ENCODE data around the gene ATF7. TPM values are rescaled to one million over a fixed set of nuclear protein-coding genes. Genes with fewer than 3 reads are reported as not detected.

ATF7 gene
- total RNA-seq, 4 donors from 2014 or later: 26.7 to 54.9 (median 33.3) TPM

- Histone ChIP-seq H3K27me3 (no peaks in the 10 kb centered on the region), H3K4me3 (peak overlapping the region; percentile 78 to 87), H3K36me3 (peaks cover 0 to 22% of the 10 kb centered on the region in 2 donors), H3K27ac (peak overlapping the region; percentile 91 to 99 (median 96)), H3K4me1 (peaks cover 0 to 71% (median 25%) of the 10 kb centered on the region in 3 donors), H3K9me3 (no peaks in the 10 kb centered on the region)
- peak; percentile 34 for ATAC-seq
- WGBS, 2 donors (ENCODE audit: low coverage in 1 of 2): 2 to 3% methylated on average over 8 of the region's 17 CpGs
- TF ChIP-seq POLR2AphosphoS5 (IDR thresholded peaks at IDR 0.05) (peak; percentile 97), EP300 (IDR thresholded peaks at IDR 0.05) (no peak), CTCF (IDR thresholded peaks at IDR 0.05) (no peak), POLR2A (IDR thresholded peaks at IDR 0.05) (peak; percentile 96 to 98)
Observed at GRCh38 chr12:53500142-53500775, 125.9 kb downstream of the ATF7 start.

GRCh38 chr12:53499266-53500141 lies 126.7 kb downstream of the ATF7 start, which contains the start of gene MAP3K12:
TSS of gene MAP3K12 (minus strand) at chr12:53499458. CDS start at chr12:53487391, 12,067 bp downstream.
- WGBS, 2 donors (ENCODE audit: low coverage in 1 of 2): 1 to 4% methylated on average over 7 to 15 of the region's 51 CpGs
- peak within 1 kb of the TSS; percentile 78 to 87 for H3K4me3 ChIP-seq
- peak within 1 kb of the TSS; percentile 91 to 99 (median 96) for H3K27ac ChIP-seq
- peaks cover 0 to 71% (median 25%) of the 10 kb centered on the region in 3 donors for H3K4me1 ChIP-seq
- peaks cover 0 to 14% of the 10 kb centered on the region in 2 donors for H3K36me3 ChIP-seq
- ATAC-seq: no peak
- no peaks in the 10 kb centered on the region for H3K9me3 ChIP-seq
- peak in 1 of 4 experiments; percentile 47 for TF ChIP-seq CTCF (IDR thresholded peaks at IDR 0.05)
- no peak for TF ChIP-seq EP300 (IDR thresholded peaks at IDR 0.05)
- H3K27me3 ChIP-seq: no peaks in the 10 kb centered on the region

GRCh38 chr12:53498235-53498630 lies 127.9 kb downstream of the ATF7 start:
- Histone ChIP-seq H3K9me3 (no peaks in the 10 kb centered on the region), H3K4me3 (peak overlapping the region in 1 of 2 donors; percentile 78), H3K36me3 (peaks cover 0 to 1% of the 10 kb centered on the region in 2 donors), H3K4me1 (peaks cover 0 to 79% (median 34%) of the 10 kb centered on the region in 3 donors), H3K27me3 (no peaks in the 10 kb centered on the region), H3K27ac (peak overlapping the region in 3 of 4 donors; percentile 91 to 98 (median 94))
- ATAC-seq: no peak
- 48 to 71% methylated on average over 1 to 2 of the region's 2 CpGs for WGBS, 2 donors (ENCODE audit: low coverage in 1 of 2)
- TF ChIP-seq EP300 (IDR thresholded peaks at IDR 0.05) (no peak), CTCF (IDR thresholded peaks at IDR 0.05) (no peak), POLR2A (IDR thresholded peaks at IDR 0.05) (no peak), POLR2AphosphoS5 (IDR thresholded peaks at IDR 0.05) (no peak)

GRCh38 chr12:53497461-53497860 lies 128.7 kb downstream of the ATF7 start:
- no peak for ATAC-seq
- TF ChIP-seq EP300 (IDR thresholded peaks at IDR 0.05) (no peak), POLR2AphosphoS5 (IDR thresholded peaks at IDR 0.05) (no peak), POLR2A (IDR thresholded peaks at IDR 0.05) (no peak), CTCF (IDR thresholded peaks at IDR 0.05) (no peak)
- peak overlapping the region in 3 of 4 donors; percentile 91 to 98 (median 94) for H3K27ac ChIP-seq
- no peak overlapping the region for H3K4me3 ChIP-seq
- WGBS, 2 donors (ENCODE audit: low coverage in 1 of 2): 100% methylated on average over 1 of the region's 3 CpGs; no CpG with 5 or more reads in 1 of the 2 donors
- H3K36me3 ChIP-seq: no peaks in the 10 kb centered on the region
- no peaks in the 10 kb centered on the region for H3K9me3 ChIP-seq
- no peaks in the 10 kb centered on the region for H3K27me3 ChIP-seq
- peaks cover 0 to 76% (median 30%) of the 10 kb centered on the region in 3 donors for H3K4me1 ChIP-seq
